K562 (cell line): ENCODE measurements around the gene RAB31. TPM values are rescaled to one million over a fixed set of nuclear protein-coding genes. Genes with fewer than 3 reads are reported as not detected.

Source experiments
- ASH1L ChIP-seq: fragments of 450-650 bp; IDR thresholded peaks from 2 replicates; pipeline ENCODE4 v1.6.1; 2018; ENCODE audit warnings: borderline replicate concordance, mild to moderate bottlenecking, low read depth; ENCODE audit not compliant: partially characterized antibody
- BMI1 ChIP-seq: fragments of 150-350 bp; IDR thresholded peaks from 2 replicates; pipeline ENCODE4 v1.6.1; 2014; ENCODE audit warnings: low read length
- GABPA ChIP-seq: fragments of 200-800 bp; sonication (Bioruptor generic); conservative IDR thresholded peaks from 2 replicates; pipeline ENCODE4 v1.6.1; 2016; ENCODE audit warnings: low read depth, missing genetic modification characterization, missing compliant biosample characterization
- GTF2B ChIP-seq: IDR thresholded peaks from 2 replicates; pipeline ENCODE4 v1.6.1; 2011; ENCODE audit not compliant: insufficient read length; ENCODE audit errors: extremely low read depth
- HMBOX1 ChIP-seq: sonication (generic); IDR thresholded peaks from 2 replicates; pipeline ENCODE4 v1.6.1; 2016
- HMG20B ChIP-seq: fragments of 250-450 bp; sonication (Bioruptor Pico); IDR thresholded peaks from 2 replicates; pipeline ENCODE4 v1.5.0; 2021; ENCODE audit warnings: mild to moderate bottlenecking
- HMGXB4 ChIP-seq: sonication (generic); formaldehyde crosslinking; IDR thresholded peaks from 2 replicates; pipeline ENCODE4 v1.8.1; 2023; ENCODE audit warnings: mild to moderate bottlenecking, missing genetic modification reagents
- JUND ChIP-seq, 2 experiments: IDR thresholded peaks; 2 replicates in 1 of 2; 3 replicates in 1 of 2; pipeline ENCODE4 v1.6.1; 2011; ENCODE audit warnings: borderline replicate concordance in 2 of 2, low read depth in 2 of 2, low read length in 2 of 2, improper control_type of control experiment in 1 of 2, missing biosample characterization in 1 of 2, missing genetic modification characterization in 1 of 2, missing genetic modification reagents in 1 of 2
- KDM1A ChIP-seq, 2 experiments: fragments of 450-650 bp; IDR thresholded peaks; 2 replicates each; pipeline ENCODE4 v1.6.1; 2016; ENCODE audit warnings: mild to moderate bottlenecking in 2 of 2
- MAFK ChIP-seq: IDR thresholded peaks from 2 replicates; pipeline ENCODE4 v1.6.1; 2011; ENCODE audit warnings: low read length, improper control_type of control experiment
- MEF2D ChIP-seq: conservative IDR thresholded peaks from 2 replicates; pipeline ENCODE4 v1.6.1; 2016; ENCODE audit warnings: low read depth, missing genetic modification characterization, missing compliant biosample characterization
- NFXL1 ChIP-seq: fragments of 450-650 bp; formaldehyde crosslinking; IDR thresholded peaks from 2 replicates; pipeline ENCODE4 v1.4.0; 2021; ENCODE audit warnings: mild to moderate bottlenecking
- NFYB ChIP-seq: IDR thresholded peaks from 2 replicates; pipeline ENCODE4 v1.6.1; 2011; ENCODE audit warnings: mild to moderate bottlenecking, moderate library complexity; ENCODE audit not compliant: insufficient read length; ENCODE audit errors: extremely low read depth
- SMAD4 ChIP-seq: fragments of 250-450 bp; sonication (Bioruptor Pico); conservative IDR thresholded peaks from 2 replicates; pipeline ENCODE4 v1.8.0; 2021; ENCODE audit warnings: inconsistent platforms, mild to moderate bottlenecking, moderate library complexity
- SNAPC5 ChIP-seq: fragments of 250-450 bp; sonication (Bioruptor Pico); IDR thresholded peaks from 2 replicates; pipeline ENCODE4 v1.8.0; 2021; ENCODE audit warnings: moderate library complexity, mild to moderate bottlenecking, inconsistent platforms
- TAF15 ChIP-seq: fragments of 200-400 bp; formaldehyde crosslinking; IDR thresholded peaks from 2 replicates; pipeline ENCODE4 v1.6.1; 2017; ENCODE audit warnings: mild to moderate bottlenecking, low read depth, low read length, moderate library complexity
- ZEB2 ChIP-seq: fragments of 450-650 bp; IDR thresholded peaks from 2 replicates; pipeline ENCODE4 v1.6.1; 2016
- ZNF511 ChIP-seq: sonication (generic); formaldehyde crosslinking; IDR thresholded peaks from 2 replicates; pipeline ENCODE4 v1.8.0; 2022; ENCODE audit warnings: mild to moderate bottlenecking, missing genetic modification reagents
- ZNF778 ChIP-seq: fragments of 450-650 bp; formaldehyde crosslinking; IDR thresholded peaks from 2 replicates; pipeline ENCODE4 v1.4.0; 2020; ENCODE audit warnings: mild to moderate bottlenecking, moderate library complexity
- polyA plus RNA-seq, 8 experiments: library from polyadenylated mRNA; depleted of rRNA in 4 of 8; stranded (reverse) in 5 of 8; unstranded in 3 of 8; fragments of >200 nt; fragmentation: Nextera tagmentation in 2 of 8; fragmentation: Illumina TruSeq in 1 of 8; extraction: Ambion mirVana in 2 of 8; extraction: Trizol in 1 of 8; gene quantifications; 2 replicates each; pipeline versions ENCODE4 v1.2.1 to v1.2.3, GENCODE V29; 2011 to 2014; ENCODE audit warnings: inconsistent platforms in 1 of 8, missing spikeins in 1 of 8
- total RNA-seq, 7 experiments: library from RNA; depleted of rRNA in 6 of 7; stranded (reverse); fragments of >200 nt in 6 of 7; fragmentation: Illumina TruSeq in 2 of 7; extraction: Trizol in 2 of 7; gene quantifications; 2 replicates each; pipeline versions ENCODE4 v1.2.1 to v1.2.3, GENCODE V29; 2011 to 2021; ENCODE audit warnings: low replicate concordance in 1 of 7

RAB31 gene
- total and polyA plus RNA-seq, 9 of the 15 experiments (the other 6 are each of a cell fraction or from before 2014, with no cell fraction given): 20.7 to 70.4 (median 41.3) TPM

GRCh38 chr18:9757827-9758621 lies 49.9 kb downstream of the RAB31 start (continued):
- TF ChIP-seq HMBOX1 (no peak), GABPA (0 out of 2 replicates have a peak, but pooled peaks have one; percentile 13), JUND (IDR thresholded peaks at IDR 0.05; ENCODE audit: borderline replicate concordance, low read depth, low read length) (peak; percentile 65), JUND (tag; IDR thresholded peaks at IDR 0.05; ENCODE audit: borderline replicate concordance, low read depth, low read length) (peak; percentile 1; the same call in 1 of the 3 replicates), NFXL1 (CRISPR knock-in tag) (no peak), KDM1A (IDR thresholded peaks at IDR 0.05) (peak; percentile 40 to 50; a peak in 3 of 4 replicates), SMAD4 (no peak), MAFK (no peak), HMG20B (CRISPR knock-in tag) (no peak), MEF2D (0 out of 2 replicates have a peak, but pooled peaks have one; percentile 11), SNAPC5 (CRISPR knock-in tag) (no peak), ASH1L (no peak), TAF15 (no peak), HMGXB4 (CRISPR knock-in tag) (no peak), ZEB2 (peak; percentile 45; the same call in 1 of the 2 replicates), ZNF778 (CRISPR knock-in tag) (no peak), ZNF511 (no peak), BMI1 (no peak), NFYB (no peak), GTF2B (no peak)
